Lung (tissue), 12 donors: ENCODE measurements around the gene FRMD1. TPM values are rescaled to one million over a fixed set of nuclear protein-coding genes. Genes with fewer than 3 reads are reported as not detected.

Source experiments
- ATAC-seq: fragments of 200-7000 bp; cut with Tn5 transposase; one replicate; pipeline ENCODE4 v1.9.1; 2020; ENCODE audit warnings: moderate number of reproducible peaks; ENCODE audit not compliant: insufficient read depth, low FRiP score
- DNase-seq, 3 donors: peaks; one replicate each; pipeline ENCODE4 v3.0.0-alpha.2; 2013 to 2017
- H3K27ac ChIP-seq, 2 donors: one replicate each; pipeline ENCODE4 v1.5.1; 2013; ENCODE audit warnings: mild to moderate bottlenecking in 2 of 2, moderate library complexity in 2 of 2, control low read depth in 1 of 2, inconsistent platforms in 1 of 2, low read depth in 1 of 2, low read length in 1 of 2
- H3K27me3 ChIP-seq, 3 donors: one replicate each; pipeline ENCODE4 v1.5.1; 2013; ENCODE audit warnings: low read length in 2 of 3; ENCODE audit not compliant: control insufficient read depth in 3 of 3, insufficient read depth in 3 of 3
- H3K36me3 ChIP-seq, 4 donors: one replicate each; pipeline ENCODE4 v1.5.1; 2013; ENCODE audit warnings: low read length in 4 of 4, mild to moderate bottlenecking in 1 of 4, moderate library complexity in 1 of 4; ENCODE audit not compliant: control insufficient read depth in 4 of 4, insufficient read depth in 4 of 4
- H3K4me1 ChIP-seq, 5 donors: one replicate each; pipeline ENCODE4 v1.5.1; 2013; ENCODE audit warnings: low read length in 5 of 5, mild to moderate bottlenecking in 2 of 5, moderate library complexity in 1 of 5; ENCODE audit not compliant: control insufficient read depth in 5 of 5, insufficient read depth in 5 of 5
- H3K4me3 ChIP-seq: one replicate; pipeline ENCODE4 v1.5.1; 2013; ENCODE audit warnings: mild to moderate bottlenecking, control low read depth, moderate library complexity
- H3K9ac ChIP-seq, 2 donors: one replicate each; pipeline ENCODE4 v1.5.1; 2013; ENCODE audit warnings: low read length in 2 of 2, control low read depth in 1 of 2; ENCODE audit not compliant: insufficient read depth in 1 of 2
- H3K9me3 ChIP-seq, 4 donors: one replicate each; pipeline ENCODE4 v1.5.1; 2013; ENCODE audit warnings: low read length in 3 of 4, mild to moderate bottlenecking in 1 of 4, moderate library complexity in 1 of 4; ENCODE audit not compliant: control insufficient read depth in 4 of 4, insufficient read depth in 3 of 4
- CTCF ChIP-seq: IDR thresholded peaks from 2 replicates; pipeline ENCODE4 v1.5.1; 2012; ENCODE audit warnings: mild to moderate bottlenecking; ENCODE audit errors: control extremely low read depth, extremely low read depth
- WGBS, 2 donors: extraction: QIAGEN DNeasy Blood & Tissue Kit; methylation state at CpG; one replicate each; pipeline ENCODE4 v1.1.7; 2013; 5-methylcytosine and 5-hydroxymethylcytosine counted together
- polyA plus RNA-seq, 2 donors: library from polyadenylated mRNA; stranded (reverse); fragments of 200-250 nt; gene quantifications; one replicate each; pipeline ENCODE4 v1.2.1, GENCODE V29; 2013
- total RNA-seq, 2 donors: library from RNA; depleted of rRNA in 1 of 2; stranded (reverse); fragments of >200 nt in 1 of 2; gene quantifications; one replicate each; pipeline ENCODE4 v1.2.1, GENCODE V29; 2014 to 2021
- donor health status: control.
- donor health status: control.
- donor health status: Bipolar disorder and iron deficiency.
- donor health status: healthy.
- donor health status: DM: yes; HTN: yes; CAD: no.

Gene FRMD1
- total and polyA plus RNA-seq, 4 donors: 0.02 to 1.4 (median 0.10) TPM

GRCh38 chr6:168091381-168092264 lies 12.6 kb upstream of the FRMD1 start:
- WGBS, 2 donors: 92 to 93% methylated on average over 27 to 28 of the region's 28 CpGs
- peaks cover 0 to 7% (median 0%) of the 10 kb centered on the region in 4 donors for H3K9me3 ChIP-seq
- TF ChIP-seq CTCF: no peak
- no peak overlapping the region for H3K9ac ChIP-seq
- no peak overlapping the region for H3K27ac ChIP-seq
- DNase-seq (no peak), ATAC-seq (no peak)
- peaks cover 0 to 20% (median 7%) of the 10 kb centered on the region in 5 donors for H3K4me1 ChIP-seq
- H3K27me3 ChIP-seq: no peaks in the 10 kb centered on the region
- peaks cover 0 to 5% (median 0%) of the 10 kb centered on the region in 4 donors for H3K36me3 ChIP-seq
- H3K4me3 ChIP-seq: no peak overlapping the region

- Histone ChIP-seq H3K9ac (no peak overlapping the region), H3K9me3 (peaks cover 0 to 8% (median 0%) of the 10 kb centered on the region in 4 donors), H3K27ac (no peak overlapping the region), H3K4me1 (peaks cover 0 to 20% (median 7%) of the 10 kb centered on the region in 5 donors), H3K36me3 (peaks cover 0 to 5% (median 0%) of the 10 kb centered on the region in 4 donors), H3K4me3 (no peak overlapping the region), H3K27me3 (no peaks in the 10 kb centered on the region)
- ATAC-seq (no peak), DNase-seq (no peak)
- 84 to 85% methylated on average over 17 of the region's 17 CpGs for WGBS, 2 donors
- TF ChIP-seq CTCF: no peak
Measured at GRCh38 chr6:168090706-168091105, 11.7 kb upstream of the FRMD1 start.

- peaks cover 0 to 8% (median 0%) of the 10 kb centered on the region in 4 donors for H3K9me3 ChIP-seq
- TF ChIP-seq CTCF: no peak
- no peak overlapping the region for H3K27ac ChIP-seq
- H3K4me1 ChIP-seq: peaks cover 0 to 20% (median 7%) of the 10 kb centered on the region in 5 donors
- no peak overlapping the region for H3K9ac ChIP-seq
- no peak overlapping the region for H3K4me3 ChIP-seq
- no peaks in the 10 kb centered on the region for H3K27me3 ChIP-seq
- no peak for ATAC-seq
- DNase-seq: no peak
- 78 to 93% methylated on average over 16 of the region's 16 CpGs for WGBS, 2 donors
- H3K36me3 ChIP-seq: peaks cover 0 to 5% (median 0%) of the 10 kb centered on the region in 4 donors
Measured at GRCh38 chr6:168090064-168090690, 11.2 kb upstream of the FRMD1 start.
